HG02852 (cell line): Measurements from ENCODE around the gene KDM3B.

Source experiments
- ATAC-seq: cut with Tn5 transposase; IDR thresholded peaks from one replicate; pipeline ENCODE4 v1.9.1; 2021; ENCODE audit warnings: mild to moderate bottlenecking, moderate library complexity; ENCODE audit not compliant: unreplicated experiment

The KDM3B gene

DNA sequence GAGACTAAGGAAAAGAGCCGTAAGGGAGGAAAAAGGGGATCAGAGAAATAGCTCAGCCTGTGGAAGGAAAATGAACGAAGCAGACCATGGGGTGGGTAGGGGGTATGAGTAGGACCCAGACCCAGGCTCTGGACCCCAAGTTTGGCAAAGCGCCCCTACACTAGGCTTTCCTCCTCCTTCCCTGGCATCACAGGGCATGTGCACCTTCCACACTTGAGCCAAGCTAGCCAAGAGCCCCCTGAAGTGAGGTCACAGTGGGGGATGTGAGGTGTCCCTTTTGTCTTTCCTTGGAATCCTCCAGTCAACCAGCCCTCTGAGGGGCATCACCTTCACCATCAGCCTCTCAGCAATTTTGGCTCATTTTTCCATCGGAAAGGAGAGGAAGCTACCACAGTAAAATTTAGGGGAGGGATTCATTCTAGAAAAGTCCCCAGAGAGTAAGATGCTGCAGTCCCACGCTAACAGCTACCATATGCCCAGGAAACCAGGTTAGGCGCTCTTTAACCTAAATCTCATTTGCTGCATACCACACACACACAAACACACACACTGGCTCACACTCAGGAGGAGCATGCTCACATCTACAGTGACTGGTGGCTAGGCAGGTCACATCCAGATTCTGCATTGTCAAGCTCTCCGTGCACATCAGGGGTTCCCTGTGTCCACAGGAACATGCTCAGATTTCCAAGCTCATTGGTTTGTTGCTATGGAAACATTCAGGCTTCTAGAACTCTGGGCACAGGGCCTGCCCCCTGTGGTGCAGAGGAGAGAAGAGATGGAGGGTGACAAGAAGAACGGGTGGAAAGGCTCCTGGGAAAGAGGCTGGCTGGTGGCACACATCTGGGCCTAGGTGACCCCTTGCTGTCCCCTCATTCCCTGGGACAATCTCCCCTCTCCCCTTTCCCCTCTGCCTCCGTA lies 96.3 kb downstream of the KDM3B start:
- ATAC-seq = no peak

DNA sequence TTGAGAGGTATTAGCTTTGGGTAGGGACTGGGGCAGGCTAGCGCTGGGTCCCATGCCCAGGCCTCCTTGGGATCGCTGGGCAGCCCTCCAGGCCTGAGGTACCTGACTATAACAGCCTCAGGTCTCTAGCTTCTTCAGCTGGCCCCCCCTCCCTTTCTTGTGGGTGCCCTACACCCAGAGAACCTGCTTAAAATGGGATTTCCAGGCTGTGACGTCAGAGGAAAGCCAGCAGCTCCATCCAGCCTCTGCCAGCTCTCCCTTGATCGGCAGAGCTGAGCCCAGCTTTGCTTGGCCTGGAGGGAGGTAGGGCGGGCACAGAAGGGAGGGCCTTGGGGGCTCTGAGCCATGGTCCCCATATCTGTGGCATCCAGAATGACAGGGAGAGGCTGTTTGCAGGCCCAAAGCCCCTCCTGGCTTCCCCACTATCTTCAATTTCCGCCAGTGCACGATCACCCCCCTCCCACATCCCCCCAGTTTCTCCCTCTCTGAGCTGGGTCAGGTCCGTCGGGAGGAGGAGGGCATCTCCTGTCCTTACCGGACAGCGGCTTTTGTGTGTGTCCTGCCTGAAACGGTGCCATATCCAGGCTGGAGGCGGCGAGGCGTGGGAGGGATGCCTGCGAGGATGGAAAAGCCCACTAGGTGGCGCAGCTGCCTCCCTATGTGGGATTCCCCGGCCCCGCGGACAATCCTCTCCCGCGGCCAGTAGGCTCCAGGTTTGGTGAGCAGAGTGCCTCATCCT lies 97.2 kb downstream of the KDM3B start:
- ATAC-seq = peak; percentile 81

DNA sequence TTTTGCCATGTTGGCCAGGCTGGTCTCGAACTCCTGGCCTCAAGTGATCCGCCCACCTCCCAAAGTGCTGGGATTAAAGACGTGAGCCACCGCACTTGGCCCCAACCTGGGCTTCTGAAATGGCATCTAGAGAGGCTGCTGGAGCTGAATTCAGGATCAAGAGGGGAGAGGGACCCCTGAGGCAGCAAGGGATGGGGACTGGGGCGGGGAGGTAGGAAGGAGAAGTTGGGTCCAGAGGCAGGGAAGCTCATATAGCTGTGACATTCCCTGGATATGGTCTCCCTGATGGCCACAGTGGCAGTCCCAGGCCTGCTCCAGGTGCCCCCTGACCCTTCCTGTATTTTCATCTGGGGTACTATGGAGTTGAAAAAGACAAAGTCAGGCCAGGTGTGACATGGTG lies 98.5 kb downstream of the KDM3B start:
- no peak for ATAC-seq

DNA sequence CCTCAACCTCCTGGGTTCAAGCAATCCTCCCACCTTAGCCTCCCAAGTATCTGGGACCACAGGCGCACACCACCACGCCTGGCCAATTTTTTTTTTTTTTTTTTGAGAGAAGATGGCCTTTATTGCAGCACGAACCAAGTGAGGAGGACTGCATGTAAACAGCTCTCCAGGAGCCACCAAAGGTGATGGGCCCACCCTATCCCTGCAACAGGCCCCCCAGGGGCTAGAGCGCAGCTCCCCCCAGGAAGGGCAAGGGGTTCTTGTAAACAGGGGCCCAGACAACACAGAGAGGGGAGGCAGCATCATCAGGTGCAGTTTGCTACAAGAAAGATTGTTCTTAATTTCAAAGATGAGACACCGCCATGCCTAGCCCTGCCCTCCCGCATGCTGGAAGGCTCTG lies 100.2 kb downstream of the KDM3B start:
- ATAC-seq = no peak

DNA sequence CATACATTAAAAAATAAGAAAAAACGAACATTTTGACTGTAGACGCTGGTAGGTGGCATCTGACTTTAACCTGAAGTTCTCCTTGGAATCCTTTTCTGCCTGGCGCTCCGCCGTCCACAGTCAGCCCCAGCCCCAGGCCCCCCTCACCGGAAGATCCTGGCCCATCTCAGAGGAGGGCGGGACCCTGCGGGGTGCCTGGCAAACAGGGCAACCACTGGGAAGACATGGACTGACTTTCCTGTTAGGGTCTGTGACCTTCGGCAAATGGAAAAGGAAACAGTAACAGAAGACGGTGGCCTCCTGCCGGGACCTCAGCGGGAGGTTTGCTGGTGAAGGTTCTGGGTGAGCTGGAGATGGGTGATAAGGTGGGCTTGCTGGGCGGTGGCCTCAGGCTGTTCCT lies 101.1 kb downstream of the KDM3B start:
- ATAC-seq = no peak

DNA sequence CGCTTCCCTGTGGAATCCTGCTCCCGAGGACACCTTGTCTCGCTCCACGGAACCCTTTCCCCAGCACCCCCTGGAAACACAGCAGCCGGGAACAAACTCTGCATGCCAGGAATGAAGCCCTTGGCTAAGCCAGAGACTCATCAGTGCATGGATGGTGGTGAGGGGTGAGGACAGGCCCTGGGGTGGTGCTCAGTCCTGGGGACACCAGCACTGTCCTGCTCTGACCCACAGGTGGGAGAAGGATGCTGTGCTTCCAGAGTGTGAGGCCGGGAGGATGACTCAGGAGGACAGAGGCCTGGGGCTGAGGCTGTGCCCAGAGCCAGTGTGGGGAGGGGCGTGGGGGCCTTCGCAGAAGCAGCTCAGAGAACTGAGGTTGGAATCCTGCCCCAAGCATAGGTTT lies 101.6 kb downstream of the KDM3B start:
- no peak for ATAC-seq

DNA sequence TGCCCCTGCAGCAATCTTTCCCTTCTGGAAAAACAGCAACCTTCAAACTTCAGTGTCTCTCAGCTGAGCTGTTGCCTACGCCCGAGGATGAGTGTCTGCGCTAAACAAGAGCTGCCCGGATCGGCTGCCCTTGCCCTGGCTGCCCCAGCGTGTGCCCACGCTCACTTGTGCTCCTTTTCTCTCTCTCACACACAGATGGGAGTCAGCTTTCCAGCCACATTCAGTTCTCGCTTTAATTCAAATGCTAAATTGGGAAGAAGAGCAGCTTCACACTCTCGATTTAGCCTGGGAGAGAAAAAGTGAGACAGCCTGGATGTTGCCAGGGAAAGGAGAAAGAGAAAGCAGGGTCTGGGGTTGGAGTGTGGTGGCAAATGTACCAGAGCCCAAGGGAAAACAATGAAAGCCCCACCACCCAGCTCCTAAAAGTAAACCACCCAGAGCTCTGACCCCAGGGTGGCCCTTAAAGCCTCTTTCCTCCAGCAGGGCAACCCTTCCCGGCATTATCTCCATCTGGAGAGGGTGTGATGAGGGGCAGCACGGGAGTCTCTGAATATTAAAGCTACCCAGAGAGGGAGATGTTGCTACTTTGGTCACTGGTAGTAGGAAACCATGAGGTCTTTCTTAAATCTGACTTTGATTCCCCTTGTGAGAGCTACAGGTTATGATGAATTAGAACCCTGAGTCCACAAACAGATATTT lies 102.9 kb downstream of the KDM3B start:
- no peak for ATAC-seq

DNA sequence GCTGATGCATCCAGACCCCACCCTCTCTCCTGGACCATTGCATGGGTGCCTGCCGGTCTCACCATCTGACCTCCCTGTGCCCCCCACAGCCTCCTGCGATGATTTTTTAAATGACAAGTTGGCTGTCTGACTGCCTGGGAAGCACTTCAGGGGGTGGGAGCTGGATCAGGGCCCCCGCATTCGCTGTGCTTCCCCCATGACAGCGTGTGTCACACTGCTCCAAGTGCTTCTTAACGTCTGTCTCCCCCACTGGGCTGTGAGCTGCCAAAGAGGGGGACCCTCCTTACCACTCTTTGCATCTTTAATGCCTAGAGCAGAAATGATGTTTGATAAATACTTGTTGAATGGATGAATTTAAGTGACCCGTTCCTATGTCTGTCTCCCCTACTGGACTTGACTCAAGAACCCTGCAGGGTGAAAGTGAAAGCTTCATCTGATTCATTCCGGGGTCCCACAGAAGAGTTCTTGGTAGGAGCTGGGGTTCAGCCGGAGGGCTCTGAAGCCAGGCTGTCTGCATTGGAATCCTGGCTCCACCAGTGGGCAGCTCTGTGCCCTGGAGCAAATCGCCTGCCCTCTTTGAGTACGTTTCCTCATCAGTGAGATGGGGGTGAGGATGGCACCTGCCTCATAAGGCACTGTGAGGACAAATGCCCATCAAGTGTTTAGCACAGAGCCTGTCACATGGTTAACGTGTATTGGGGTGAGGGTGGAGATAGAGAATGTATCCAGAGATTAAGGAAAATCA lies 105.2 kb downstream of the KDM3B start:
- ATAC-seq = no peak

DNA sequence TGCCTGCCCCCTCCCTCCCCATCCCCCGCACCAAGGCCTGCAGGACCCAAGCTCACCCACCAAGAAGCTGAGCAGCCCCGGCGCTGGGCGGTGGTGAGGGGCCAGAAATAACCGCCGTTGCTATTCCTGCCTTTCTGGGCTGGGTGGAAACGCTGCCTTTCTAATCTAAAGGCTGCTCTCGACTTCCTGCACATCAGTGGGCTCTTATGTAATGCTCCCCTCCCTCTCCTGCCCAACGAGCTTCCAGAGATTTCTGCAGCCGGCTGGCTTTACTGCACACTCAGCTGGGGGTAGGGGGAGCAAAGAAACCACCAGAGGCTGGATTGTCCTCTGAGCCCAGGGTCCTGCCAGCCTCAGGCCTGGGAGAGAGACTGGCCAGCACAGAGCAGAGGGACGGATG lies 105.9 kb downstream of the KDM3B start:
- no peak for ATAC-seq

DNA sequence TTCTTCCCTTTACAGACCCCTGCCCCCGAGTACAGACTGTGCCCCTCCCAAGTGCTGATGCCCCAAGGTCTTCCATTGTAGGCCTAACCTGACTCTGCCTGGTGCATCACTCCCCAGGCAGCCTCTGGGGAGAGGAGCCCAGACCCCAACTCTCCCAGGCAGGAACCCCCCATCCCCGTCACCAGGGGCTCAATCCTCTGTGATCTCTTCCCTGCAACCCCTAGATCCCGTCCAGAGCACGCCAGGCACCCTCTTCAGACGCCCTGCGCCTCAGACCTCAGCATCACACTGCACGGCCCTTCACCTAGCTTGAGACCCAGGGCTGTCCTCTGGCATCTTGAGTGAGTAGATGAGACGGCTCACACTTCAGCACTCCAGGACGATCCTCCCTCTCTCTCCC lies 106.4 kb downstream of the KDM3B start:
- ATAC-seq = no peak

DNA sequence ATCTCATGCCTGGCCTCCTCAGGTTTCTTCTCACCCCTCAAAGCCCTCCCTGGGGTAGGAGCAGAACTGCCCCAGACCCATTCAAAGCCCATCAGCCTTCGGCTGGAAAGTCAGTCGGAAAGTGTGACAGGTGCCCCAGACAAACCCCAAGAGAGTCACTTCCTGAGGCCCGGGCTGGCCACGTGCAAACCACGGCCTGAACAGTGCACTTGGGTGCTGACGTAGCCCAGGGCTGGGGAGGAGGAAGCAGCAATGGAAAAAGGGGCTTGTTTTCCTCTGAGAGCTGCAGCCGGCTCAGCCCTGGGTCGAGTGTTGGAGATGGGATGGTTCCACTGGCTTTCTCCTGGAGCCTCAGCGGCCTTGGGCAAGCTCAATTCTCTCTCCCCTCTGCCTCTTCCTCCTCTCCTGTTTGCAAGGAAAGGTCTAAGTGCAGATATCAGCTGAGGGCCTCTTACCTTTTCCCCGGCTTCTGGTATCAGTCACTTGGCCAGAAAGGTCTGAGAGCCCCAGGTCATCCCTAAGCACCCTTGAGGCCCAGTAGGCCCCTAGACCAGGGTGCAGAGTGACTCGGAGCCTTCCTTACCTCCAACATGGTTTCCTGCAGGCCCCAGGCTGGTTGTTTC lies 106.9 kb downstream of the KDM3B start:
- no peak for ATAC-seq

DNA sequence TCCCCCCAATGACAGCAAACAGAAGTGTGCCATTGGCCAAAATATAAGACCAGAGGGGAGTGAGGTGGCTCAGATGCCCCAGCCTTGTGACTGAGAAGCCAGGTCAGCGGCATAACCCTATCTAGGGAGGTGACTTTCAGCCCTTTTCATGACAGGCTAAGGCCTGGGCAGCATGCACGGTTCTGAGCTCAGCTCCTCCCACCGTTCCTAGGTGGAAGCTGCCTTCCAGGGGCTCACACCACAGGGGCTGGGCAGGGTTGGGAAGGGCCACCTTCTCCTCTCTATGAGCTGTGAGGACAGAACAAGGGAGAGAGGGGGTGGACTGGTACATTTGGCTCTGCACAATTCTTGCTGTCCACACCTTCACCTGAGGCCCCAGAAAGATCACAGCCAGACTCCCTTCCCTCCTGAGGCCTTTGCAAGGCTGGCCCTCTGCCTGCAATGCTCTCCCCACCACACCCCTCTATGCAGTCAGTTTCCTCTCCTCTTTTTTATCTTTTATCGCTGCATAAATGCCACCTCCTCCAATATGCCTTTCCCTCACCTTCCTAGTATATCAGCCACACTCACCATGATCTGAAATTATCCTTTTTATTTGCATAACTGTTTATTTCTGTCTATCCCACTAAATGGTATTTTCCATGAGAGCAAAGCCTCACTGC lies 107.7 kb downstream of the KDM3B start:
- no peak for ATAC-seq

DNA sequence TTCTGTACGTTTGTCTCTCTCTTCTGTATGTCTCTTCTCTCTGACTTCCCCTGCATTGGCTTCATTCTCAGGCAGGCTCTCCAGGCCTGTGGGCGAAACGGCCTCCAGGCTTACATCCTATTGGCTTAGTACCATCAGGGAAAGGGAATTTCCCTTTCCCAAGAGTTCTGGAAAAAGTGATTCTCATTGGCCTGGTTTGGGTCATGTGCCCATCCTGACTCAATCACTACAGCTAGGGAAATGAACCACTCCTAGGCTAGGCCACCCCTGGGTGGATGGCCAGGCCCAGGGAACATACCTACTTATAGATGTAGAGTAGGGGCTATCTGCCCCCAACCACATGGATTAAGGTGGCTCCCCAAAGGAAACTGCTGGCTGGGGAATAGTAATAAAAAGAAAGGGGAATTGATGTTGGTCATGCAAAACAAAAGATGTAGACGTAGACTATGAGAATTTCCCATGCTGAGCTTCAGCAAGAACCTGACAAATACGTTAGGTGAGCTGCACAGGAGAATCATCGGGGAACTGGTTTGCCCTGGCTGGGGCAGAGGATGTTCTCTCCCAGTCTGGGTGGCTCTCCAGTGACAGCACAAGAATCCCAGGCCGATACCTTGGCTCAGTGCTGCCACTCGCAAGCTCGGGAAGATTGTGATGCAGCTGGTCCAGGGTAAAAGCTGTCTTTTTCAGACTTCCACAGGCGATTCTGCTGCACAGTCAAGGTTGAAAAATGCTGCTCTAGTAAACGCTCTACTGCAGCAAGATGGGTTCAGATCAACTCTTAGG lies 109.0 kb downstream of the KDM3B start:
- no peak for ATAC-seq

DNA sequence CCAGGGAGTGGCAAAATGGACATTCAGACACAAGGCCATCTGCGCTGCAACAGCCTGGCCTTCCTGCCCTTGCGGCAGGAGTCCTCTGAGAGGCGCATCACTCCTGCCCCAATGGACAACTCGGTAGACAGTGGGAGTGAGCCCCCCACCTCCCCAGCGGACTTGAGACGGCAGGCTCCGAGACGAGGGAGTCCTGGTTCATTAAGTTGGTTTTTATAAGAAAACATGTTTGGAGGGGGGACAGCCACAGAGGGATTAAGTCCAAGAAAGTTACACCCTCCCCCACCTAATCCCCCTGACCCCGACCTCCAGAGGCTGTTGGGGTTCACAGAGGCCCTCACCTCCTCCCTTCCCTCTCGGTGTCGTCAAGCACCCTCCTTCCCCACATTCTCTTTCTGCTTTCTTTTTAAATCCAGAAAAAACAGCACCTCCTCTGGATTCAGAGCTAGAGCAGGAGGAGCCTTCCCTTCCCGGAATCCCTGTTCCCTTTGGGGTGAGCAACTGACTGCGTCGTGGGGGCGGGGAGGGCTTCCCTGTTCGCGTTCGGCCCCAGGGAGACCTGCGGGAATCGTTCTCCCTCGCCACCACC lies 111.0 kb downstream of the KDM3B start:
- ATAC-seq = no peak

DNA sequence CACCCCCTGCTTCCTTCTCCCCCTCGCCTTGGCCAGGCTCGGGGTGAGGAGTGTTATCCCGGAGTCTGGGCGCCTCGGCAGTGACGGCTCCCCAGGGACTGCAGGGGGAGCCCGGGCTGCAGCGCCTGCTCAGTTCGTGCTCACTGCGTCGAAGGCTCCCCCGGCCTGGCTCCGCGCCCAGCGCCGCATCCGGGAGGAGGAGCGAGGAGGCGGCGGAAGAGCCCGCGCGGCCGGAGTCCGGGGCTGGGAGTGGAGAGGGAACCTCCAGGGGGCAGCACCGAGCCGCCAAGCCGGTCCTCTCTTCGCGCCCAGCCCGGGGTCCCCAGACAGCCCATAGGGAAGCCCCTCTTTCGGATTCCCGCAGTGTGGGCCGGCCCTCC lies 111.5 kb downstream of the KDM3B start:
- peak; percentile 45 for ATAC-seq

DNA sequence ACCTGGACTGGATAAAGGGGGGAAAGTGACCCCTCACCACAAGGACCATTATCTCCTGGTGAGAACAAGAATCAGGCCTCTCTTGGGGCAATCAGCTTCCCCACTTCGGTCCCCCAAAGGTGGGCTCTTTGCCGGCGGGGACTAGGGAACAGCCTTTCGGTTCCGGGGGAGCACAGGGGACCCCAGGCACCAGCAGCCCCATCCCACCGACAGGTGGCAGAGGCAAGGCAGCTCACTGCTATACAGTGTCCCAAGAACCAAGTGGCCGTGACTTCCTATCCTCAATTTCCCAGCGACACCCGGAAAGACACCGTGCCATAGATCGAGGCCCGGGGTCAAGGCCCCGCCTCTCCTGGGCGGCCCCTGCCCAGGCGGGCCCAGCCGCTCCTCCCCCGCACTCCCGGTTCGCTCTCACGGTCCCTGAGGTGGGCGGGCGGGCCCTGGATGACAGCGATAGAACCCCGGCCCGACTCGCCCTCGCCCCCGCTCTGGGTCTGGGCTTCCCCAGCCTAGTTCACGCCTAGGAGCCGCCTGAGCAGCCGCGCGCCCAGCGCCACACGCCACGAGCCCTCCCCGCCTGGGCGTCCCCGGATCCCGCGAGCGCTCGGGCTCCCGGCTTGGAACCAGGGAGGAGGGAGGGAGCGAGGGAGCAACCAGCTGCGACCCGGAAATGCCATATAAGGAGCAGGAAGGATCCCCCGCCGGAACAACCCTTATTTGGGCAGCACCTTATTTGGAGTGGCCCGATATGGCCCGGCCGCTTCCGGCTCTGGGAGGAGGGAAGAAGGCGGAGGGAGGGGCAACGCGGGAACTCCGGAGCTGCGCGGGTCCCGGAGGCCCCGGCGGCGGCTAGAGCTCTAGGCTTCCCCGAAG lies 112.1 kb downstream of the KDM3B start:
- ATAC-seq = peak; percentile 76

DNA sequence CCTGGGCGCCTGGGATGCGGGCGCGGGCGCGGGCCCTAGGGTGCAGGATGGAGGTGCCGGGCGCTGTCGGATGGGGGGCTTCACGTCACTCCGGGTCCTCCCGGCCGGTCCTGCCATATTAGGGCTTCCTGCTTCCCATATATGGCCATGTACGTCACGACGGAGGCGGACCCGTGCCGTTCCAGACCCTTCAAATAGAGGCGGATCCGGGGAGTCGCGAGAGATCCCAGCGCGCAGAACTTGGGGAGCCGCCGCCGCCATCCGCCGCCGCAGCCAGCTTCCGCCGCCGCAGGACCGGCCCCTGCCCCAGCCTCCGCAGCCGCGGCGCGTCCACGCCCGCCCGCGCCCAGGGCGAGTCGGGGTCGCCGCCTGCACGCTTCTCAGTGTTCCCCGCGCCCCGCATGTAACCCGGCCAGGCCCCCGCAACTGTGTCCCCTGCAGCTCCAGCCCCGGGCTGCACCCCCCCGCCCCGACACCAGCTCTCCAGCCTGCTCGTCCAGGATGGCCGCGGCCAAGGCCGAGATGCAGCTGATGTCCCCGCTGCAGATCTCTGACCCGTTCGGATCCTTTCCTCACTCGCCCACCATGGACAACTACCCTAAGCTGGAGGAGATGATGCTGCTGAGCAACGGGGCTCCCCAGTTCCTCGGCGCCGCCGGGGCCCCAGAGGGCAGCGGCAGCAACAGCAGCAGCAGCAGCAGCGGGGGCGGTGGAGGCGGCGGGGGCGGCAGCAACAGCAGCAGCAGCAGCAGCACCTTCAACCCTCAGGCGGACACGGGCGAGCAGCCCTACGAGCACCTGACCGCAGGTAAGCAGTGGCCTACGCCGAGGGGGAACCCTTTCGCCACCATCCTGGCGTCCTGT lies 113.0 kb downstream of the KDM3B start, which contains the start of gene EGR1:
TSS of gene EGR1 (plus strand) at position 219 of the 864 bp plus-strand sequence. CDS start at position 502, 283 bp downstream.
- ATAC-seq = peak; percentile 57
